Smooth muscle cell (in vitro differentiated cells): Measurements from ENCODE around the gene ANXA3. TPM values are rescaled to one million over a fixed set of nuclear protein-coding genes. Genes with fewer than 3 reads are reported as not detected.

Experiments used
- DNase-seq: peaks from one replicate; lab custom pipeline; 2025; ENCODE audit not compliant: unreplicated experiment; lab: John Stamatoyannopoulos, UW
- H2AFZ ChIP-seq: fragments of 200-600 bp; sonication (generic); 2 replicates; pipeline ENCODE4 v1.6.0; 2016; ENCODE audit warnings: antibody characterized with exemption, low read depth, mild to moderate bottlenecking
- H3F3A ChIP-seq: fragments of 200-600 bp; sonication (generic); 2 replicates; pipeline ENCODE4 v1.6.0; 2017; ENCODE audit warnings: antibody characterized with exemption, low read depth
- H3K27ac ChIP-seq: fragments of 200-600 bp; sonication (generic); 2 replicates; pipeline ENCODE4 v1.5.1; 2016; ENCODE audit warnings: low read depth, mild to moderate bottlenecking
- H3K27me3 ChIP-seq: fragments of 200-600 bp; sonication (generic); 2 replicates; pipeline ENCODE4 v1.6.1; 2016; ENCODE audit warnings: low read depth, mild to moderate bottlenecking
- H3K36me3 ChIP-seq: fragments of 200-600 bp; sonication (generic); 2 replicates; pipeline ENCODE4 v1.5.1; 2016; ENCODE audit warnings: low read depth
- H3K4me1 ChIP-seq: fragments of 200-600 bp; sonication (generic); 2 replicates; pipeline ENCODE4 v1.5.1; 2016; ENCODE audit warnings: low read depth
- H3K4me2 ChIP-seq: fragments of 200-600 bp; sonication (generic); 2 replicates; pipeline ENCODE4 v1.6.0; 2016; ENCODE audit warnings: mild to moderate bottlenecking
- H3K4me3 ChIP-seq: fragments of 200-600 bp; sonication (generic); 2 replicates; pipeline ENCODE4 v1.5.1; 2016; ENCODE audit warnings: mild to moderate bottlenecking
- H3K79me2 ChIP-seq: fragments of 200-600 bp; sonication (generic); 2 replicates; pipeline ENCODE4 v1.6.0; 2016; ENCODE audit warnings: low read depth, mild to moderate bottlenecking
- H3K9ac ChIP-seq: fragments of 200-600 bp; sonication (generic); 2 replicates; pipeline ENCODE4 v1.6.0; 2016; ENCODE audit warnings: low read depth
- H3K9me3 ChIP-seq: fragments of 200-600 bp; sonication (generic); replicated peaks from 2 replicates; pipeline ENCODE4 v1.5.1; 2016; ENCODE audit warnings: low read depth
- H4K20me1 ChIP-seq: fragments of 200-600 bp; sonication (generic); 2 replicates; pipeline ENCODE4 v1.6.0; 2016; ENCODE audit warnings: low read depth
- WGBS: methylation state at CpG from one replicate; pipeline ENCODE4 v1.1.7; 2016; ENCODE audit warnings: low lambda C conversion rate; 5-methylcytosine and 5-hydroxymethylcytosine counted together
- polyA plus RNA-seq: library from polyadenylated mRNA; unstranded; fragments of >200 nt; fragmentation: Nextera tagmentation; extraction: Ambion mirVana; gene quantifications from 2 replicates; pipeline ENCODE4 v1.2.1, GENCODE V29; 2016
- total RNA-seq: library from RNA; depleted of rRNA; stranded (reverse); fragments of >200 nt; gene quantifications from 2 replicates; pipeline ENCODE4 v1.2.3, GENCODE V29; 2014
- TF ChIP-seq, protein P1 (sequence below): fragments of 200-600 bp; sonication (generic); IDR thresholded peaks from 2 replicates; pipeline ENCODE4 v1.5.1; 2017; ENCODE audit warnings: borderline replicate concordance, mild to moderate bottlenecking, antibody characterized with exemption; ENCODE audit not compliant: insufficient read depth, poor library complexity, severe bottlenecking

Gene ANXA3
- total and polyA plus RNA-seq, 2 experiments from 2014 or later = 16.7 to 44.5 TPM

DNA sequence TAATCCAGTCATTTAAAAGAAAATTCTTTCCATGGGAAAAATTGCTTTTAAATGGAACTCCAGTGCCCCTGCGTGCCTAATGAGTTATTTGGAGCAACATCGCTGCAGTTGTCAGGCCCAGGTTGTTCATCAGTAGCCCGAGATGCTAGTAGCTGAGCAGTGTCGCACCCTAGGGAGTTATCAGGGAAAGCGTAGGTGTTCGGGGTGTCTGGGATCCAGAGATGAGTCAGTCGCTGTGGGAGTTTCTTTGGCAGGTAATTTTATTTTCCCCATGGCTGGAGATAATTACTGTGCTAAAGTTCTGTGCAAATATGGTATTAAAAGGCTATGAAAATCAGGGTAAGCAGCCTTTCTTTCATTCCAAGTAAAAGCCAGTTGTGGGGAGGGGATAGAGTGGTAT, 49.4 kb downstream of the ANXA3 start:
- DNase-seq = no peak
- Histone ChIP-seq H2AFZ (no peak overlapping the region), H3K36me3 (no peaks in the 10 kb centered on the region), H3K4me2 (no peak overlapping the region), H3K4me3 (no peak overlapping the region), H3K79me2 (no peaks in the 10 kb centered on the region), H3K9ac (no peak overlapping the region), H3K27me3 (no peaks in the 10 kb centered on the region), H3K4me1 (no peaks in the 10 kb centered on the region), H3F3A (no peaks in the 10 kb centered on the region), H3K27ac (no peak overlapping the region), H4K20me1 (no peaks in the 10 kb centered on the region), H3K9me3 (no peaks in the 10 kb centered on the region)
- TF ChIP-seq, protein P1, sequence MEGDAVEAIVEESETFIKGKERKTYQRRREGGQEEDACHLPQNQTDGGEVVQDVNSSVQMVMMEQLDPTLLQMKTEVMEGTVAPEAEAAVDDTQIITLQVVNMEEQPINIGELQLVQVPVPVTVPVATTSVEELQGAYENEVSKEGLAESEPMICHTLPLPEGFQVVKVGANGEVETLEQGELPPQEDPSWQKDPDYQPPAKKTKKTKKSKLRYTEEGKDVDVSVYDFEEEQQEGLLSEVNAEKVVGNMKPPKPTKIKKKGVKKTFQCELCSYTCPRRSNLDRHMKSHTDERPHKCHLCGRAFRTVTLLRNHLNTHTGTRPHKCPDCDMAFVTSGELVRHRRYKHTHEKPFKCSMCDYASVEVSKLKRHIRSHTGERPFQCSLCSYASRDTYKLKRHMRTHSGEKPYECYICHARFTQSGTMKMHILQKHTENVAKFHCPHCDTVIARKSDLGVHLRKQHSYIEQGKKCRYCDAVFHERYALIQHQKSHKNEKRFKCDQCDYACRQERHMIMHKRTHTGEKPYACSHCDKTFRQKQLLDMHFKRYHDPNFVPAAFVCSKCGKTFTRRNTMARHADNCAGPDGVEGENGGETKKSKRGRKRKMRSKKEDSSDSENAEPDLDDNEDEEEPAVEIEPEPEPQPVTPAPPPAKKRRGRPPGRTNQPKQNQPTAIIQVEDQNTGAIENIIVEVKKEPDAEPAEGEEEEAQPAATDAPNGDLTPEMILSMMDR = no peak
- WGBS = 82% methylated on average over 7 of the region's 7 CpGs

DNA sequence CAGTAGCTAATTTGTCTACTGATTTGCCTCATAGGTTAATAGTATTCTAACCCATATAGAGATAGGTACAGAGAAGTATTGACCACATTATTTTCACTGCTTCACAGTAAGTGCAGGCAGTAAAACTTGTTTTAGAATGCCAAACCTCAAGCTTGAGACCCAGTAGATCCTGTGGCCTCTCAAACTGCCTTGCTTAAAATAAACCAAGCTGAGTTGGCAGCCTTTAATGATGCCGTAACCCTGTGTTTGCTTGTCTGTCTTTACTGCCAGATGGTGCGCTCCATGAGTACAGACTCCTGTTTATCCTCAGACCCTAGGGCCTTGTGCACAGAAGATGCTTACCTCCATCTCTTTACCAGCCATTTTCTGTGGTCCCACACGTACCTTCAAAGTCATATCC, 50.8 kb downstream of the ANXA3 start:
- no peak for DNase-seq
- TF ChIP-seq, protein P1 = no peak

DNA sequence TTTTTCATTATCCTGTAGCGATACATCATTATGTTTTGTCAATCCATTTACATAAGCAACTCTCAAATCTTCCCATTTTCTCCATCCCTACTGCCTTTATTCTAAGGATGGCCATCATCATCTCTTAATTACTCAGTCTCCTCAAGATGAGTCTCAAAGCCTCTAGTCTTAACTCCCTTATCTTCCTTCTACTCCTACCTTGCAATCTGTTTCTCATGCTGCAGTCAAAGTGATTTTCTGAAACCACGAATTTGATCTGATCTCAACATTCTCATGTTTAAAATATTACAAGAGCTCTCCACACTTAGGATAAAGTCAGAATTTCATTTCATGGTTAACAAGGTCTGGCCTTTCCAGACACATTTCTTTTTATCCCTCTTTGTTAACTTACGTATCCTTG, 51.8 kb downstream of the ANXA3 start:
- TF ChIP-seq, protein P1 = no peak
- no peak for DNase-seq
- Histone ChIP-seq H3K4me3 (no peak overlapping the region), H3K4me1 (no peaks in the 10 kb centered on the region), H3K4me2 (no peak overlapping the region), H2AFZ (no peak overlapping the region), H3K36me3 (no peaks in the 10 kb centered on the region), H3F3A (no peaks in the 10 kb centered on the region), H3K79me2 (no peaks in the 10 kb centered on the region), H3K9me3 (no peaks in the 10 kb centered on the region), H3K27me3 (no peaks in the 10 kb centered on the region), H3K27ac (no peak overlapping the region), H3K9ac (no peak overlapping the region), H4K20me1 (no peaks in the 10 kb centered on the region)
- 76% methylated on average over 3 of the region's 3 CpGs for WGBS

More for the DNA sequence above, 50.8 kb downstream of the ANXA3 start:
- Histone ChIP-seq H3K4me1 (no peaks in the 10 kb centered on the region), H3K27me3 (no peaks in the 10 kb centered on the region), H4K20me1 (no peaks in the 10 kb centered on the region), H3K27ac (no peak overlapping the region), H3K79me2 (no peaks in the 10 kb centered on the region), H3K4me2 (no peak overlapping the region), H3K9ac (no peak overlapping the region), H2AFZ (no peak overlapping the region), H3K36me3 (no peaks in the 10 kb centered on the region), H3K9me3 (no peaks in the 10 kb centered on the region), H3F3A (no peaks in the 10 kb centered on the region), H3K4me3 (no peak overlapping the region)
- WGBS = 56% methylated on average over 3 of the region's 3 CpGs

DNA sequence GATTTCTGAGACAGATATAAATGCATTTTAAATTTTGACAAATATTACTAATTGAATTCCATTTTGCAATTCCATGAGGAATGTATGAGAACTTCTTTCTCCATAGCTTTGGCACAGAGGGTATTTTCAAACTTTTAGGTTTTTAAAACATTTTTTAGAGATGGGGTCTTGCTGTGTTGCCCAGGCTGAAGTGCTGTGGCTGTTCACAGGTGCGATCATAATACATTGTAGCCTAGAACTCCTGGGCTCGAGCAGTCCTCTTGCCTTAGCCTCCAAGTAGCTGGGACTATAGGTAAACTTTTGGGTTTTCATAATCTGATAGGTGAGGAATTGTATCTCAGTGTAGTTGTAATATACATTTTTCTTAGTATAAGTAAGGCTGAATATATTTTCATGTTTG, 53.4 kb downstream of the ANXA3 start:
- H2AFZ ChIP-seq = no peak overlapping the region
- H3K4me3 ChIP-seq = no peak overlapping the region
- WGBS = 95% methylated on average over 2 of the region's 2 CpGs
- no peak overlapping the region for H3K9ac ChIP-seq
- TF ChIP-seq, protein P1 = no peak
- no peaks in the 10 kb centered on the region for H3K9me3 ChIP-seq
- H3K4me2 ChIP-seq = no peak overlapping the region
- H4K20me1 ChIP-seq = no peaks in the 10 kb centered on the region
- H3F3A ChIP-seq = no peaks in the 10 kb centered on the region
- no peak for DNase-seq
- no peaks in the 10 kb centered on the region for H3K4me1 ChIP-seq
- H3K27me3 ChIP-seq = no peaks in the 10 kb centered on the region
- no peaks in the 10 kb centered on the region for H3K36me3 ChIP-seq
- H3K79me2 ChIP-seq = no peaks in the 10 kb centered on the region
- H3K27ac ChIP-seq = no peak overlapping the region
